ENCODE results near the gene PHC2. TPM values are rescaled to one million over a fixed set of nuclear protein-coding genes. Genes with fewer than 3 reads are reported as not detected.

Gene PHC2
- total and polyA plus RNA-seq, 9 of the 15 experiments (the other 6 are each of a cell fraction or from before 2014, with no cell fraction given), result 3.1 to 67.6 (median 34.6) TPM

DNA sequence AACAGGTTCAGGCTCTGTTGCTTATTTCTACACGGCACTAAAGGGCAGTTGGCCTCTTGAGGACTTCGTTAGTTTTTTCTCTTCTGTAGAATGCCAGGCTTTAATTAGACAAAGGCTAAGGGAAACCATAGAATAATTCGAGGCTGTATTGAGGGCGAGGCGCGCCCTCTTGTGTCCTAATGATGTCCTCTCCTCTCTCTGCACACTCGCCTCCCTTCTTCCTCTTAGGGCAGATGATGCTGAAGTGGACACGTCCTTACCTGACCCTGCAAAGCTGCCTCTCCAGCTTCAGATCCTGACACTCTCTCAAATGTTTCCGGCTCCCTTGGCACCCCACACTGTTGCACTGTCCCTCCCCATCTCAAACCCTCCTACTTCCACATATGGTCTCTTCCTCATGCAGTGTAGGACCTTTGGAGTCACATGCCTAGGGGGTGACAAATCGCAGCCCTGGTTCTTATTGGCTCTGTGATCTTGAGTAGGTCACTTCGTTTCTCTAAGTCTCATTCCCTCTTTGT is 39.7 kb upstream of the PHC2 start:
- in situ Hi-C loops (cut with MboI), result no loop called here
- intact Hi-C loops (cut with micrococcal nuclease), result loop anchor here (1.0 to 10.0 kb wide), 4 partner anchors 98 to 336 kb away; no protein-coding TSS in a partner anchor
- H3K9ac ChIP-seq (ENCODE audit: insufficient read depth in 1 of 2, low read depth in 2 of 2, low read length in 2 of 2), result no peak overlapping the region
- no peaks in the 10 kb centered on the region for H4K20me1 ChIP-seq (replicated peaks; ENCODE audit: control insufficient read depth, insufficient read depth, low read length)
- ChIA-PET CTCF (ENCODE audit: low intra/inter-chr PET ratio) (interaction anchor here (0.5 to 2.3 kb wide), 4 partner anchors 102 to 957 kb away, joined by 4 to 15 read pairs (median 6); no protein-coding TSS in a partner anchor), POLR2A (interaction anchor here (0.5 to 1.3 kb wide), 2 partner anchors 18 to 100 kb away, joined by 4 to 6 read pairs; no protein-coding TSS in a partner anchor)
- H3K27me3 ChIP-seq (ENCODE audit: control insufficient read depth in 2 of 2, insufficient read depth in 2 of 2, low read length in 2 of 2), result peaks cover 0 to 25% of the 10 kb centered on the region in 2 experiments; a peak in 2 of 5 replicates
- FAIRE-seq (peak; percentile 82), DNase-seq (ENCODE audit: extremely low read depth in 1 of 4, low spot score in 3 of 4) (peak; percentile 72 to 83 (median 74)), ATAC-seq (peak; percentile 76)
- H2AFZ ChIP-seq (ENCODE audit: low read depth, low read length), result peak overlapping the region; percentile 5; the same call in 1 of the 2 replicates
- BruUV-seq (replicated peaks), result no TSS peak
- H3K36me3 ChIP-seq (ENCODE audit: control insufficient read depth, insufficient read depth, low read length), result no peaks in the 10 kb centered on the region
- H3K79me2 ChIP-seq (ENCODE audit: control insufficient read depth, insufficient read depth, low read length), result peaks cover 4% of the 10 kb centered on the region; the same call in 1 of the 3 replicates
- no peak overlapping the region for H3K4me3 ChIP-seq
- H3K9me3 ChIP-seq (replicated peaks; ENCODE audit: control insufficient read depth, insufficient read depth, low read depth, low read length), result no peaks in the 10 kb centered on the region
- no peaks in the 10 kb centered on the region for H3K9me1 ChIP-seq (ENCODE audit: control insufficient read depth, insufficient read depth, low read length)
- peaks cover 3 to 5% of the 10 kb centered on the region in 2 experiments; a peak in 3 of 5 replicates for H3K4me1 ChIP-seq (replicated peaks in 1 of 2; ENCODE audit: control insufficient read depth in 2 of 2, insufficient read depth in 2 of 2, low read length in 2 of 2)
- H3K27ac ChIP-seq (ENCODE audit: extremely low read depth, low read depth, low read length), result no peak overlapping the region
- no peak overlapping the region for H3K4me2 ChIP-seq (ENCODE audit: insufficient read depth, low read length)
- WGBS (ENCODE audit: insufficient coverage, low coverage, missing lambda C conversion rate), result 4% methylated on average over 11 of the region's 11 CpGs
- TF ChIP-seq BRD4 (IDR thresholded peaks at IDR 0.05) (no peak), ZNF197 (CRISPR knock-in tag; IDR thresholded peaks at IDR 0.05; ENCODE audit: low read depth) (no peak), KLF16 (IDR thresholded peaks at IDR 0.05) (peak; percentile 65; the same call in 1 of the 2 replicates), RAD21 (CRISPR knock-in tag; conservative IDR thresholded peaks at IDR 0.05 in 1 of 2, IDR thresholded peaks at IDR 0.05 in 1 of 2) (peak; percentile 84 to 92), SREBF1 (IDR thresholded peaks at IDR 0.05; ENCODE audit: borderline replicate concordance, low read depth, low read length) (no peak), ZNF24 (IDR thresholded peaks at IDR 0.05) (no peak), DPF2 (IDR thresholded peaks at IDR 0.05) (no peak), STAG1 (CRISPR knock-in tag; IDR thresholded peaks at IDR 0.05; ENCODE audit: borderline replicate concordance) (peak; percentile 48; the same call in 1 of the 2 replicates), TBP (optimal IDR thresholded peaks at IDR 0.05; ENCODE audit: low read depth, low read length) (no peak), CTBP1 (IDR thresholded peaks at IDR 0.05; ENCODE audit: borderline replicate concordance) (peak; percentile 78; the same call in 1 of the 2 replicates), ZNF263 (CRISPR knock-in tag; IDR thresholded peaks at IDR 0.05; ENCODE audit: borderline replicate concordance) (0 out of 2 replicates have a peak, but pooled peaks have one; percentile 21), SMC3 (conservative IDR thresholded peaks at IDR 0.05; ENCODE audit: insufficient read depth, low read depth, low read length) (peak; percentile 70), EHMT2 (IDR thresholded peaks at IDR 0.05) (peak; percentile 49; the same call in 1 of the 2 replicates)
- TF ChIP-seq, protein P1, sequence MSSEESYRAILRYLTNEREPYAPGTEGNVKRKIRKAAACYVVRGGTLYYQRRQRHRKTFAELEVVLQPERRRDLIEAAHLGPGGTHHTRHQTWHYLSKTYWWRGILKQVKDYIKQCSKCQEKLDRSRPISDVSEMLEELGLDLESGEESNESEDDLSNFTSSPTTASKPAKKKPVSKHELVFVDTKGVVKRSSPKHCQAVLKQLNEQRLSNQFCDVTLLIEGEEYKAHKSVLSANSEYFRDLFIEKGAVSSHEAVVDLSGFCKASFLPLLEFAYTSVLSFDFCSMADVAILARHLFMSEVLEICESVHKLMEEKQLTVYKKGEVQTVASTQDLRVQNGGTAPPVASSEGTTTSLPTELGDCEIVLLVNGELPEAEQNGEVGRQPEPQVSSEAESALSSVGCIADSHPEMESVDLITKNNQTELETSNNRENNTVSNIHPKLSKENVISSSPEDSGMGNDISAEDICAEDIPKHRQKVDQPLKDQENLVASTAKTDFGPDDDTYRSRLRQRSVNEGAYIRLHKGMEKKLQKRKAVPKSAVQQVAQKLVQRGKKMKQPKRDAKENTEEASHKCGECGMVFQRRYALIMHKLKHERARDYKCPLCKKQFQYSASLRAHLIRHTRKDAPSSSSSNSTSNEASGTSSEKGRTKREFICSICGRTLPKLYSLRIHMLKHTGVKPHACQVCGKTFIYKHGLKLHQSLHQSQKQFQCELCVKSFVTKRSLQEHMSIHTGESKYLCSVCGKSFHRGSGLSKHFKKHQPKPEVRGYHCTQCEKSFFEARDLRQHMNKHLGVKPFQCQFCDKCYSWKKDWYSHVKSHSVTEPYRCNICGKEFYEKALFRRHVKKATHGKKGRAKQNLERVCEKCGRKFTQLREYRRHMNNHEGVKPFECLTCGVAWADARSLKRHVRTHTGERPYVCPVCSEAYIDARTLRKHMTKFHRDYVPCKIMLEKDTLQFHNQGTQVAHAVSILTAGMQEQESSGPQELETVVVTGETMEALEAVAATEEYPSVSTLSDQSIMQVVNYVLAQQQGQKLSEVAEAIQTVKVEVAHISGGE (CRISPR knock-in tag; IDR thresholded peaks at IDR 0.05), result no peak
- TF ChIP-seq, protein P2, sequence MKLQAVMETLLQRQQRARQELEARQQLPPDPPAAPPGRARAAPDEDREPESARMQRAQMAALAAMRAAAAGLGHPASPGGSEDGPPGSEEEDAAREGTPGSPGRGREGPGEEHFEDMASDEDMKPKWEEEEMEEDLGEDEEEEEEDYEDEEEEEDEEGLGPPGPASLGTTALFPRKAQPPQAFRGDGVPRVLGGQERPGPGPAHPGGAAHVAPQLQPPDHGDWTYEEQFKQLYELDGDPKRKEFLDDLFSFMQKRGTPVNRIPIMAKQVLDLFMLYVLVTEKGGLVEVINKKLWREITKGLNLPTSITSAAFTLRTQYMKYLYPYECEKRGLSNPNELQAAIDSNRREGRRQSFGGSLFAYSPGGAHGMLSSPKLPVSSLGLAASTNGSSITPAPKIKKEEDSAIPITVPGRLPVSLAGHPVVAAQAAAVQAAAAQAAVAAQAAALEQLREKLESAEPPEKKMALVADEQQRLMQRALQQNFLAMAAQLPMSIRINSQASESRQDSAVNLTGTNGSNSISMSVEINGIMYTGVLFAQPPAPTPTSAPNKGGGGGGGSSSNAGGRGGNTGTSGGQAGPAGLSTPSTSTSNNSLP (IDR thresholded peaks at IDR 0.05; ENCODE audit: borderline replicate concordance, low read depth, low read length), result peak; percentile 97
- TF ChIP-seq, protein P3, sequence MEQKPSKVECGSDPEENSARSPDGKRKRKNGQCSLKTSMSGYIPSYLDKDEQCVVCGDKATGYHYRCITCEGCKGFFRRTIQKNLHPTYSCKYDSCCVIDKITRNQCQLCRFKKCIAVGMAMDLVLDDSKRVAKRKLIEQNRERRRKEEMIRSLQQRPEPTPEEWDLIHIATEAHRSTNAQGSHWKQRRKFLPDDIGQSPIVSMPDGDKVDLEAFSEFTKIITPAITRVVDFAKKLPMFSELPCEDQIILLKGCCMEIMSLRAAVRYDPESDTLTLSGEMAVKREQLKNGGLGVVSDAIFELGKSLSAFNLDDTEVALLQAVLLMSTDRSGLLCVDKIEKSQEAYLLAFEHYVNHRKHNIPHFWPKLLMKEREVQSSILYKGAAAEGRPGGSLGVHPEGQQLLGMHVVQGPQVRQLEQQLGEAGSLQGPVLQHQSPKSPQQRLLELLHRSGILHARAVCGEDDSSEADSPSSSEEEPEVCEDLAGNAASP (IDR thresholded peaks at IDR 0.05), result peak; percentile 66; the same call in 1 of the 2 replicates

Measured in K562 (cell line).